Ovary (tissue), 9 donors: ENCODE data around the gene SLC7A10. TPM values are rescaled to one million over a fixed set of nuclear protein-coding genes. Genes with fewer than 3 reads are reported as not detected.
"Not testable (repeated sequence)": the region's sequence is repeated elsewhere in the genome, so short reads cannot be mapped to it uniquely, and the experiment has no call there.

ENCODE experiments used
- DNase-seq, 5 donors: peaks; one replicate each; pipeline ENCODE4 v3.0.0-alpha.2; 2019 to 2020
- H3K27ac ChIP-seq, 2 donors: fragments of 200-600 bp; one replicate each; pipeline versions ENCODE4 v1.5.1 to v1.8.0; 2019 to 2022
- H3K27me3 ChIP-seq: fragments of 200-600 bp; one replicate; pipeline ENCODE4 v1.8.0; 2022
- H3K36me3 ChIP-seq: fragments of 200-600 bp; sonication (generic); one replicate; pipeline ENCODE4 v1.5.1; 2019
- H3K4me1 ChIP-seq: one replicate; pipeline ENCODE4 v1.8.1; 2013; ENCODE audit warnings: mild to moderate bottlenecking, moderate library complexity; ENCODE audit not compliant: insufficient read depth
- H3K4me3 ChIP-seq: fragments of 200-600 bp; sonication (generic); one replicate; pipeline ENCODE4 v1.5.1; 2017
- H3K9me3 ChIP-seq, 2 donors: fragments of 200-600 bp in 1 of 2; sonication (generic) in 1 of 2; one replicate each; pipeline versions ENCODE4 v1.5.1 to v1.8.1; 2013 to 2019; ENCODE audit warnings: mild to moderate bottlenecking in 1 of 2, moderate library complexity in 1 of 2
- CTCF ChIP-seq, 3 donors: fragments of 450-650 bp in 2 of 3; fragments of 200-600 bp in 1 of 3; IDR thresholded peaks; one replicate each; pipeline versions ENCODE4 v1.5.1 to v1.8.0; 2016 to 2022; ENCODE audit warnings: antibody characterized with exemption in 3 of 3, mild to moderate bottlenecking in 1 of 3
- EP300 ChIP-seq: sonication (generic); formaldehyde crosslinking; IDR thresholded peaks from one replicate; pipeline ENCODE4 v1.6.1; 2017; ENCODE audit warnings: antibody characterized with exemption
- POLR2A ChIP-seq: fragments of 450-650 bp; IDR thresholded peaks from one replicate; pipeline ENCODE4 v1.6.1; 2017; ENCODE audit warnings: antibody characterized with exemption, mild to moderate bottlenecking, moderate library complexity
- WGBS, 3 donors: extraction: QIAGEN DNeasy Blood & Tissue Kit in 1 of 3; methylation state at CpG; one replicate each; pipeline versions ENCODE4 v1.1.5 to v1.1.7; 2013 to 2017; 5-methylcytosine and 5-hydroxymethylcytosine counted together
- intact Hi-C, 4 donors: fragments of 100-400 bp; cut with DNase I; formaldehyde crosslinking; loops; one replicate each; pipeline versions ENCODE4 v1.11.0 to v1.15.1; 2022 to 2023
- polyA plus RNA-seq, 2 donors: library from polyadenylated mRNA; stranded (reverse); fragments of 200-250 nt in 1 of 2; fragments of 350-450 nt in 1 of 2; fragmentation: Illumina TruSeq in 1 of 2; extraction: RNeasy Lipid Tissue Mini Kit (QIAGEN cat#74804) in 1 of 2; gene quantifications; one replicate each; pipeline ENCODE4 v1.2.3, GENCODE V29; 2013 to 2014
- total RNA-seq, 7 donors: library from RNA; depleted of rRNA in 2 of 7; stranded (reverse); fragments of >200 nt in 2 of 7; fragmentation: NEBNext Ultra II Directional in 3 of 7; extraction: Animal tissue kit (Norgen Biotek cat#: 25700) in 3 of 7; gene quantifications; one replicate each; pipeline versions ENCODE4 v1.1.0 to v1.2.4, GENCODE V29; 2016 to 2023
- donor health status: DM: no; HTN: no; CAD: no; lungs with moderate emphysema.
- donor health status: DM: no; HTN: no; CAD: no.
- donor health status: Bipolar disorder and iron deficiency.
- donor health status: DM: yes; HTN: yes; CAD: no.
- donor health status: DM: no; HTN: no; CAD: no.
- donor health status: DM: yes; HTN: yes; CAD: no.

The SLC7A10 gene
- total and polyA plus RNA-seq, 9 donors = not detected

- peak overlapping the region; percentile 28 to 46 for H3K27ac ChIP-seq
- intact Hi-C loops = no loop called here
- DNase-seq = peak in 1 of 5 donors; percentile 44
Measured at GRCh38 chr19:33193269-33193864, 32.3 kb downstream of the SLC7A10 start.

GRCh38 chr19:33192010-33192409 lies 33.6 kb downstream of the SLC7A10 start:
- H3K36me3 ChIP-seq = no peaks in the 10 kb centered on the region
- 60 to 68% (median 63%) methylated on average over 7 of the region's 7 CpGs for WGBS, 3 donors
- H3K27me3 ChIP-seq = no peaks in the 10 kb centered on the region
- no peaks in the 10 kb centered on the region for H3K9me3 ChIP-seq
- peak in 1 of 5 donors; percentile 30 for DNase-seq
- peaks cover 10% of the 10 kb centered on the region for H3K4me1 ChIP-seq
- H3K27ac ChIP-seq = no peak overlapping the region
- H3K4me3 ChIP-seq = no peak overlapping the region
- no peak for TF ChIP-seq EP300
- TF ChIP-seq CTCF (IDR thresholded peaks at IDR 0.05) = no peak
- no peak for TF ChIP-seq POLR2A
- intact Hi-C loops = no loop called here

More at GRCh38 chr19:33193269-33193864, 32.3 kb downstream of the SLC7A10 start:
- no peaks in the 10 kb centered on the region for H3K27me3 ChIP-seq
- WGBS, 3 donors = 76 to 78% (median 78%) methylated on average over 8 of the region's 8 CpGs
- H3K9me3 ChIP-seq = no peaks in the 10 kb centered on the region
- no peaks in the 10 kb centered on the region for H3K36me3 ChIP-seq
- H3K4me1 ChIP-seq = peaks cover 10% of the 10 kb centered on the region
- no peak overlapping the region for H3K4me3 ChIP-seq
- TF ChIP-seq CTCF (IDR thresholded peaks at IDR 0.05) = no peak
- no peak for TF ChIP-seq POLR2A
- TF ChIP-seq EP300 = no peak

GRCh38 chr19:33191501-33191900 lies 34.1 kb downstream of the SLC7A10 start:
- WGBS, 3 donors = 77 to 91% (median 83%) methylated on average over 6 of the region's 6 CpGs
- Histone ChIP-seq H3K27ac (no peak overlapping the region), H3K9me3 (no peaks in the 10 kb centered on the region), H3K4me1 (peaks cover 10% of the 10 kb centered on the region), H3K4me3 (no peak overlapping the region), H3K36me3 (no peaks in the 10 kb centered on the region), H3K27me3 (no peaks in the 10 kb centered on the region)
- intact Hi-C loops = no loop called here
- TF ChIP-seq CTCF (IDR thresholded peaks at IDR 0.05) (no peak), POLR2A (no peak), EP300 (no peak)
- peak in 1 of 5 donors; percentile 3 for DNase-seq

GRCh38 chr19:33191092-33191491 lies 34.6 kb downstream of the SLC7A10 start:
- intact Hi-C loops, H3K27ac ChIP-seq, H3K27me3 ChIP-seq, H3K36me3 ChIP-seq, H3K4me1 ChIP-seq, H3K4me3 ChIP-seq, H3K9me3 ChIP-seq: not testable (repeated sequence)
- peak in 1 of 5 donors; percentile 13 for DNase-seq
- 88 to 92% (median 88%) methylated on average over 4 of the region's 4 CpGs for WGBS, 3 donors

- WGBS, 3 donors = 0 to 46% (median 0%) methylated on average over 1 of the region's 1 CpG
- TF ChIP-seq EP300 = no peak
- no peak for TF ChIP-seq POLR2A
- no peak for TF ChIP-seq CTCF (IDR thresholded peaks at IDR 0.05)
- no peaks in the 10 kb centered on the region for H3K4me1 ChIP-seq
- H3K4me3 ChIP-seq = no peak overlapping the region
- H3K36me3 ChIP-seq = no peaks in the 10 kb centered on the region
- no peak for DNase-seq
- no peaks in the 10 kb centered on the region for H3K27me3 ChIP-seq
- no peak overlapping the region for H3K27ac ChIP-seq
- no peaks in the 10 kb centered on the region for H3K9me3 ChIP-seq
- intact Hi-C loops = loop anchor here in 2 of 4 donors (5.0 to 10.0 kb wide), 2 partner anchors 47 to 55 kb away; partner anchors contain the start of gene WDR88 (in 1 of the 2)
Measured at GRCh38 chr19:33189453-33189852, 36.2 kb downstream of the SLC7A10 start.
